HAP-1 (cell line): ENCODE measurements around the gene PHACTR3.
A peak's percentile ranks its signal among the peaks of the same experiment; 100 is the strongest.

Source experiments
- DNase-seq, 2 experiments: peaks; one replicate each; pipeline ENCODE4 v3.0.0-alpha.2; 2016 to 2020; ENCODE audit warnings: low spot score in 2 of 2
- H3K27me3 ChIP-seq: fragments of 250-450 bp; sonication (Bioruptor Pico); 2 replicates; pipeline ENCODE4 v1.5.1; 2020; ENCODE audit warnings: low read depth, mild to moderate bottlenecking, moderate library complexity
- H3K36me3 ChIP-seq: fragments of 250-450 bp; sonication (Bioruptor Pico); replicated peaks from 2 replicates; pipeline ENCODE4 v1.5.1; 2020; ENCODE audit warnings: mild to moderate bottlenecking
- H3K4me1 ChIP-seq: fragments of 250-450 bp; sonication (Bioruptor Pico); 2 replicates; pipeline ENCODE4 v1.5.1; 2020; ENCODE audit warnings: mild to moderate bottlenecking
- H3K4me3 ChIP-seq: fragments of 250-450 bp; sonication (Bioruptor Pico); 2 replicates; pipeline ENCODE4 v1.5.1; 2020; ENCODE audit warnings: mild to moderate bottlenecking, moderate library complexity
- H3K9me3 ChIP-seq: fragments of 250-450 bp; sonication (Bioruptor Pico); 2 replicates; pipeline ENCODE4 v1.5.1; 2020; ENCODE audit warnings: mild to moderate bottlenecking, moderate library complexity
- in situ Hi-C: fragments of 300-500 bp; cut with MboI; formaldehyde crosslinking; loops from 3 replicates; pipeline ENCODE4 v1.14.3; 2020; ENCODE audit warnings: low sequenced_read_pairs, inconsistent platforms, mixed read lengths

PHACTR3 gene

DNA sequence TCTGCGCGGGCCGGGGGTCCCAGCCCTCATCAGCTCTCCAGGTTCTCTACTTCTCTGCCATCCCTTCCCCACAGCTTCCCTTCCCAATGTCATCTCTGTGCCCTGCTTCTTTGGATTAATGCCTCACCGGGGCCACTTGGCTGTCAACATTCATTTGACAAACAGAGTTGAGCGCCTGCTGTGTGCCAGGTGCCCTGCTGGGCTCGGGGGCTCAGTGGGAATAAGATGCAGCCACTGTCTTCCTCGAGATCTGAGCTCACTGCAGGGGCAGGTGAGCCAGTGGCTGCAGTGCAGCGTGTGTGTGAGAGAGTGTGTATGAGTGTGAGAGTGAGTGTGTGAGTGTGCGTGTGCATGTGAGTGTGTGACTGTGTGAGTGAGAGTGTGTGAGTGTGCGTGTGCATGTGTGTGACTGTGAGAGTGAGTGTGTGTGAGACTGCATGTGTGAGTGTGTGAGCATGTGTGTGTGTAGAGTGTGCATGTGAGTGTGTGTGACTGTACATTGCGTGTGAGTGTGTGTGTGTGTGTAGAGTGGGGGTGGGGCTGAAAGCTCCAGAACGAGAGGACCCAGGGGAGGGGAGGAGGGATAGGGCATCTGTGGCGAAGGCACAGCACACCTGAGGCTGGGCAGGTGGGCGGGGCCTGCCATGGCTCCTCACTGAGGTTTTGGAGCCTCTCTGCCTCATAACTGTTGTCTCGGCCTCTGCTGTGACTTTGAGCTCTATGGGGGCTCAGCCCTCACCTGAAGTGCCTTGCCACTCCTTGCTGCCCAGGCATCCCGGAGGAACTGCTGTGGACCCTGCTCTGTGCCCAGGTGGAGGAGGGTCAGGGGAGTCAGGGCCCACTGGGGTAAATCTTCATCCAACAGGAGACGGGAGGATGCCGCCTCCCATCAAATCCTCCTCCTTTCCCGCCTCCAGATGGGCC is 36.5 kb upstream of the PHACTR3 start:
- Histone ChIP-seq H3K27me3 (no peaks in the 10 kb centered on the region), H3K4me1 (no peaks in the 10 kb centered on the region)
- in situ Hi-C loops, result no loop called here

DNA sequence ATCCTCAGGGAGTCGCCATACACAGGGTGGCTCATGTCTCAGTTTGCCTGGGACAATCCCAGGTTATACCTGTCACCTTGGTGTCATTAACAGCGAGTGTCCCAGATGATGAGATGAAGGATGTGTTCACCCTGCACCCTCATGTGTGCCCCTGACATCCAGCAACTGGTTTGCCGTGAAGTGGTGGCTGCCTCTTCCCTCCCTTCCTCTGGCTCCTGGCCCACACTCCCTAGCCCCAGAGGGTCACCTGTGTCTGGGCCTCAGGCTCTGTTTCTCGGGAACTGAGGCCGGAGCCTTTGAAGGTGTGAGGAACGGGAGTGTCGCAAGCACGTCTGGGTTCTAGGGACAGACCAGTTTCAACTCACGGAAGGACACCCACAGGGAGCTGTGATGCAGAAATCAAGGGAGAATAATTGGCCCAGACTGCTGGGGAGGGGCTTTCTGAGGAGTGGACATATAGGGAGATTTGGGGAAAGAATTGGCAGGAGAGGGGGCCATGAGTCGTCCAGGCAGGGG is 35.8 kb upstream of the PHACTR3 start:
- no peaks in the 10 kb centered on the region for H3K36me3 ChIP-seq
- H3K4me1 ChIP-seq, result no peaks in the 10 kb centered on the region
- in situ Hi-C loops, result no loop called here
- no peak for DNase-seq
- no peaks in the 10 kb centered on the region for H3K9me3 ChIP-seq
- H3K27me3 ChIP-seq, result no peaks in the 10 kb centered on the region
- no peak overlapping the region for H3K4me3 ChIP-seq

More for the DNA sequence above, 36.5 kb upstream of the PHACTR3 start:
- DNase-seq, result no peak
- Histone ChIP-seq H3K4me3 (no peak overlapping the region), H3K36me3 (no peaks in the 10 kb centered on the region), H3K9me3 (no peaks in the 10 kb centered on the region)

DNA sequence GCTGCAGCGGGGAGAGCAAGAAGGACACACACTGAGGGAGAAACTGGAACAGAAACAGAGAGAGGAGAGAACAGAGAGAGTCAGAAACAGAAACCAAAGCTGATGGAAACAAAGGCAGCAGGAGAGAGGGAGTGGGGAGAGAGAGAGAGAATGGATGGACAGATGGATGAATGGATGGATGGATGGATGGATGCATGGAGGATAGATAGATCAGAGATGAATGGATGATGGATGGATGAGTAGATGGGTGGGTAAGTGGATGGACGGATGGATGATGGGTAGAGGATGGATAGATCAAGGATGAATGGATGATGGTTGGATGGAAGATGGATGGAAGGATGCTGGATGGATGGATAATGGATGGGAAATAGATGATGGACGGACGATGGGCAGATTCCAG is 35.0 kb upstream of the PHACTR3 start:
- in situ Hi-C loops, result no loop called here
- no peaks in the 10 kb centered on the region for H3K27me3 ChIP-seq
- no peaks in the 10 kb centered on the region for H3K4me1 ChIP-seq

GRCh38 chr20:59571151-59571550 is 33.2 kb upstream of the PHACTR3 start:
- no peaks in the 10 kb centered on the region for H3K27me3 ChIP-seq

More for the DNA sequence above, 35.0 kb upstream of the PHACTR3 start:
- Histone ChIP-seq H3K9me3 (no peaks in the 10 kb centered on the region), H3K36me3 (no peaks in the 10 kb centered on the region), H3K4me3 (no peak overlapping the region)
- no peak for DNase-seq

GRCh38 chr20:59571551-59572314 is 32.6 kb upstream of the PHACTR3 start:
- H3K27me3 ChIP-seq, result no peaks in the 10 kb centered on the region

More at GRCh38 chr20:59571151-59571550, 33.2 kb upstream of the PHACTR3 start:
- no peaks in the 10 kb centered on the region for H3K36me3 ChIP-seq
- in situ Hi-C loops, result no loop called here
- no peak overlapping the region for H3K4me3 ChIP-seq
- no peaks in the 10 kb centered on the region for H3K4me1 ChIP-seq
- no peaks in the 10 kb centered on the region for H3K9me3 ChIP-seq
- no peak for DNase-seq

DNA sequence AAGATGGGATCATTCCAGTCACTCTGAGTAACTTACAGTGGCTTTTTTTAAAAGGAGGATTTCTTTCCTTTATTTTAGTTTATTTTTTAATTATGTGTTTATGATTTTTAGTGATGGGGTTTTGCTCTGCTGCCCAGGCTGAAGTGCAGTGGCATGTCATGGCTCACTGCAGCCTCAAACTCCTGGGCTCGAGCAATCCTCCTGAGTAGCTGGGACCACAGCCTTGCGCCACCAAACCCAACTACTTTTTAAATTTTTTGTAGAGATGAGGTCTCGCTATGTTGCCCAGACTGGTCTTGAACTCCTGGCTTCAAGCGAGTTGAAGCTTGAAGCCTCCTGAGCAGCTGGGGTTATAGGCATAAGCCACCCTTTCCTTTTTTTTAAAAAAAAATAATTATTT is 31.8 kb upstream of the PHACTR3 start:
- in situ Hi-C loops, result no loop called here
- DNase-seq, result no peak
- no peaks in the 10 kb centered on the region for H3K27me3 ChIP-seq
- H3K36me3 ChIP-seq, result no peaks in the 10 kb centered on the region
- no peak overlapping the region for H3K4me3 ChIP-seq
- no peaks in the 10 kb centered on the region for H3K9me3 ChIP-seq
- no peaks in the 10 kb centered on the region for H3K4me1 ChIP-seq

More at GRCh38 chr20:59571551-59572314, 32.6 kb upstream of the PHACTR3 start:
- peak; percentile 55 to 73 for DNase-seq
- Histone ChIP-seq H3K36me3 (no peaks in the 10 kb centered on the region), H3K9me3 (no peaks in the 10 kb centered on the region), H3K4me3 (no peak overlapping the region), H3K4me1 (no peaks in the 10 kb centered on the region)
- in situ Hi-C loops, result no loop called here

- Histone ChIP-seq H3K4me1 (no peaks in the 10 kb centered on the region), H3K36me3 (no peaks in the 10 kb centered on the region), H3K9me3 (no peaks in the 10 kb centered on the region), H3K27me3 (no peaks in the 10 kb centered on the region), H3K4me3 (no peak overlapping the region)
- DNase-seq, result no peak
- in situ Hi-C loops, result no loop called here
These were observed 30.5 kb upstream of the PHACTR3 start for GRCh38 chr20:59573837-59574236.

GRCh38 chr20:59574308-59574707 is 30.0 kb upstream of the PHACTR3 start:
- in situ Hi-C loops, result no loop called here
- H3K36me3 ChIP-seq, result no peaks in the 10 kb centered on the region
- no peak for DNase-seq
- no peaks in the 10 kb centered on the region for H3K27me3 ChIP-seq
- no peaks in the 10 kb centered on the region for H3K9me3 ChIP-seq
- H3K4me1 ChIP-seq, result no peaks in the 10 kb centered on the region
- H3K4me3 ChIP-seq, result no peak overlapping the region

- no peak overlapping the region for H3K4me3 ChIP-seq
These were observed 29.1 kb upstream of the PHACTR3 start for GRCh38 chr20:59575216-59575615.

DNA sequence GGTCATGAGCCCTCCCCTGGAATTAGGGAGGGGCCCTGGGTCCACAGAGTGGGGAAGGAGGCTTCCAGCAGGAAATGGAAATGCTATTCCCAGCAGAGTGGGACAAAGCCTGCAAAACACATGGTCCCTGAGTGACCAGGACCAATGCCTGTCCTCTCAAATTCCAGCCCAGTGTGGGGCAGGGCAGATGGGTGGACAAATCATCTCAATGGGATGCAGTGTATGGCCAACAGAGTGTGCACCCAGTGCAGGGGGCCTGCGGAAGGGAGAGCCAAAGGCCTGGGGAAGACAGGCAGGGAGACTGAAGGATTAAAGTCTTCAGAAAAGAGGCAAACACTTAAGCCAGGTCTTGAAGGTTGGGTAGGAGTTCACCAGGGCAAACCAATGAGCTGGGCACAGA is 28.7 kb upstream of the PHACTR3 start:
- H3K4me3 ChIP-seq, result no peak overlapping the region
- H3K9me3 ChIP-seq, result no peaks in the 10 kb centered on the region
- H3K4me1 ChIP-seq, result no peaks in the 10 kb centered on the region
- in situ Hi-C loops, result no loop called here
- no peaks in the 10 kb centered on the region for H3K36me3 ChIP-seq
- no peak for DNase-seq
- no peaks in the 10 kb centered on the region for H3K27me3 ChIP-seq

More at GRCh38 chr20:59575216-59575615, 29.1 kb upstream of the PHACTR3 start:
- Histone ChIP-seq H3K4me1 (no peaks in the 10 kb centered on the region), H3K9me3 (no peaks in the 10 kb centered on the region), H3K27me3 (no peaks in the 10 kb centered on the region), H3K36me3 (no peaks in the 10 kb centered on the region)
- no peak for DNase-seq
- in situ Hi-C loops, result no loop called here

GRCh38 chr20:59576216-59576953 is 28.0 kb upstream of the PHACTR3 start:
- DNase-seq, result no peak
- no peaks in the 10 kb centered on the region for H3K4me1 ChIP-seq
- in situ Hi-C loops, result no loop called here
- no peaks in the 10 kb centered on the region for H3K36me3 ChIP-seq
- H3K9me3 ChIP-seq, result no peaks in the 10 kb centered on the region
- H3K4me3 ChIP-seq, result no peak overlapping the region
- no peaks in the 10 kb centered on the region for H3K27me3 ChIP-seq

DNA sequence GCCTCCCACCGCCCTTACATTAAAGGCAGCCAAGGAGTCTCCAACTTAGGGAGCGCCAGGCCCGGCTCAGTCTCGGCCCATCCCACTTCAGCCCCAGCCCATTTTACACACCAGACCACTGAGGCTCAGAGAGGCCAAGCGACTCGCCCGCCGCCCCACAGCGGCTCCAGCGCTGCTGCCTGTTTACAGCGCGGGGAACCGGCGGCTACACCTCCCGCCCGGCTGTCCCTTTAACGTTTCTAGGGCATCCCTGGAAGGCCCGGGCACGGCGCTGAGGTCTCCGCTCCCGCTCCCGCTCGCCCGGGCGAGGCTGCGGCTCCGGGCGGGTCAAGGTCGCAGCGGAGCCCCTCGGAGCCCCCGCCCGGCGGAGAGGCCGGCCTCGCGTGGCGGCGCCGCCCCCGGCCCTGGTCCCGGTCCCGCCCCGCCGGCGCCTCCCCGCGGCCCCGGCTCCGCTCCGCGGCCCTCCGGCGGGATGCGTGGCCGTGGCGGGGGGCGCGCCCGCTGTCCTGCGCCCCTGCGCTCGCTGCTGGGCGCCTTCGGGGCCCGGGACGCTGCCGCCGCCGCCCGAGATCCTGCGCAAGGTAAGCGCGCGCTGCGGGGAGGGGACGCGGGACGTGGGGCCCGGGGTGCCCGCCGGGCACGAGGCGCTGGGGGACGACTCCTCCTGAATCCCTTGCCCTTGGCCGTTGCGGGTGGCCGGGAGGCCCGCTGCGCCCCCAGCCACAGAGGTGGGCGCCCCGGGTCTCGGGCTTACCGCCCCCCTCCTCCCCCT is 27.1 kb upstream of the PHACTR3 start:
- no peak overlapping the region for H3K4me3 ChIP-seq
- H3K27me3 ChIP-seq, result no peaks in the 10 kb centered on the region
- H3K4me1 ChIP-seq, result no peaks in the 10 kb centered on the region
- no peak for DNase-seq
- no peaks in the 10 kb centered on the region for H3K36me3 ChIP-seq
- in situ Hi-C loops, result no loop called here
- no peaks in the 10 kb centered on the region for H3K9me3 ChIP-seq
